Liver (tissue), 9 donors: ENCODE measurements around the gene ZNF276. TPM values are rescaled to one million over a fixed set of nuclear protein-coding genes. Genes with fewer than 3 reads are reported as not detected.

Source experiments
- DNase-seq: peaks from one replicate; pipeline ENCODE4 v3.0.0-alpha.2; 2017; ENCODE audit warnings: low spot score
- H3K27ac ChIP-seq, 2 donors: one replicate each; pipeline ENCODE4 v1.7.0; 2013; ENCODE audit warnings: inconsistent platforms in 2 of 2, low read length in 2 of 2, control low read depth in 1 of 2, low read depth in 1 of 2, mild to moderate bottlenecking in 1 of 2
- H3K27me3 ChIP-seq, 4 donors: one replicate each; pipeline versions ENCODE4 v1.6.1 to v1.7.0; 2013; ENCODE audit warnings: low read length in 3 of 4, inconsistent platforms in 1 of 4, mild to moderate bottlenecking in 1 of 4, moderate library complexity in 1 of 4; ENCODE audit not compliant: control insufficient read depth in 4 of 4, insufficient read depth in 4 of 4
- H3K36me3 ChIP-seq, 4 donors: one replicate each; pipeline versions ENCODE4 v1.6.1 to v1.7.0; 2013; ENCODE audit warnings: low read length in 3 of 4, mild to moderate bottlenecking in 3 of 4, low read depth in 1 of 4, moderate library complexity in 1 of 4; ENCODE audit not compliant: control insufficient read depth in 4 of 4, insufficient read depth in 3 of 4
- H3K4me1 ChIP-seq, 4 donors: one replicate each; pipeline versions ENCODE4 v1.6.1 to v1.7.0; 2013; ENCODE audit warnings: low read length in 3 of 4, mild to moderate bottlenecking in 3 of 4, moderate library complexity in 1 of 4; ENCODE audit not compliant: control insufficient read depth in 4 of 4, insufficient read depth in 4 of 4
- H3K4me3 ChIP-seq, 3 donors: one replicate each; pipeline versions ENCODE4 v1.6.1 to v1.7.0; 2013; ENCODE audit warnings: low read length in 3 of 3, control low read depth in 1 of 3, low read depth in 1 of 3, mild to moderate bottlenecking in 1 of 3
- H3K9ac ChIP-seq, 2 donors: one replicate each; pipeline ENCODE4 v1.7.0; 2013; ENCODE audit warnings: low read length in 2 of 2, mild to moderate bottlenecking in 2 of 2, moderate library complexity in 2 of 2, control low read depth in 1 of 2, low read depth in 1 of 2
- H3K9me3 ChIP-seq, 4 donors: one replicate each; pipeline versions ENCODE4 v1.6.1 to v1.7.0; 2013; ENCODE audit warnings: low read length in 3 of 4; ENCODE audit not compliant: control insufficient read depth in 4 of 4
- EGR1 ChIP-seq, 2 donors: IDR thresholded peaks; 2 replicates each; pipeline ENCODE4 v1.6.1; 2016 to 2018; ENCODE audit warnings: antibody characterized with exemption in 2 of 2, low read depth in 2 of 2
- FOXA1 ChIP-seq: IDR thresholded peaks from 2 replicates; pipeline ENCODE4 v1.6.1; 2016; ENCODE audit warnings: antibody characterized with exemption
- FOXA2 ChIP-seq: IDR thresholded peaks from 2 replicates; pipeline ENCODE4 v1.6.1; 2016; ENCODE audit warnings: antibody characterized with exemption
- GABPA ChIP-seq, 2 donors: IDR thresholded peaks in 1 of 2; conservative IDR thresholded peaks in 1 of 2; 2 replicates each; pipeline ENCODE4 v1.6.1; 2016; ENCODE audit warnings: antibody characterized with exemption in 2 of 2, mild to moderate bottlenecking in 1 of 2, moderate library complexity in 1 of 2
- HNF4A ChIP-seq, 2 donors: conservative IDR thresholded peaks; 2 replicates each; pipeline ENCODE4 v1.6.1; 2016; ENCODE audit warnings: antibody characterized with exemption in 2 of 2, mild to moderate bottlenecking in 2 of 2
- JUND ChIP-seq, 2 donors: IDR thresholded peaks; 2 replicates each; pipeline ENCODE4 v1.6.1; 2016; ENCODE audit warnings: antibody characterized with exemption in 2 of 2
- NR2F2 ChIP-seq: IDR thresholded peaks from 2 replicates; pipeline ENCODE4 v1.6.1; 2016; ENCODE audit warnings: antibody characterized with exemption
- RAD21 ChIP-seq, 2 donors: IDR thresholded peaks; 2 replicates each; pipeline ENCODE4 v1.6.1; 2016; ENCODE audit warnings: antibody characterized with exemption in 2 of 2, mild to moderate bottlenecking in 2 of 2
- SP1 ChIP-seq: IDR thresholded peaks from 2 replicates; pipeline ENCODE4 v1.6.1; 2018; ENCODE audit warnings: antibody characterized with exemption, mild to moderate bottlenecking
- TAF1 ChIP-seq: conservative IDR thresholded peaks from 2 replicates; pipeline ENCODE4 v1.6.1; 2016; ENCODE audit warnings: antibody characterized with exemption, mild to moderate bottlenecking
- YY1 ChIP-seq: IDR thresholded peaks from 2 replicates; pipeline ENCODE4 v1.6.1; 2016; ENCODE audit warnings: antibody characterized with exemption, mild to moderate bottlenecking
- WGBS: extraction: QIAGEN DNeasy Blood & Tissue Kit; methylation state at CpG from one replicate; pipeline ENCODE4 v1.1.7; 2013; 5-methylcytosine and 5-hydroxymethylcytosine counted together
- polyA plus RNA-seq, 2 donors: library from polyadenylated mRNA; stranded (reverse) in 1 of 2; unstranded in 1 of 2; fragments of 200-250 nt in 1 of 2; fragments of >200 nt in 1 of 2; fragmentation: Nextera tagmentation in 1 of 2; extraction: Ambion mirVana in 1 of 2; gene quantifications; one replicate each; pipeline versions ENCODE4 v1.2.1 to v1.2.3, GENCODE V29; 2013 to 2015
- total RNA-seq, 2 donors: library from RNA; depleted of rRNA; stranded (reverse); fragments of >200 nt; gene quantifications; one replicate each; pipeline ENCODE4 v1.2.3, GENCODE V29; 2014
- TF ChIP-seq, protein P1 (sequence below): fragments of 150-350 bp; IDR thresholded peaks from 2 replicates; pipeline ENCODE4 v1.5.1; 2017; ENCODE audit warnings: improper control_type of control experiment, low read depth, low read length; ENCODE audit not compliant: missing input control
- TF ChIP-seq, protein P2 (sequence below): IDR thresholded peaks from 2 replicates; pipeline ENCODE4 v1.6.1; 2016; ENCODE audit warnings: antibody characterized with exemption, mild to moderate bottlenecking
- TF ChIP-seq, protein P3 (sequence below): IDR thresholded peaks from 2 replicates; pipeline ENCODE4 v1.6.1; 2016; ENCODE audit warnings: antibody characterized with exemption
- donor health status: healthy.
- donor health status: healthy.
- donor health status: healthy.
- donor health status: healthy.
- donor health status: healthy.

Gene ZNF276
- total and polyA plus RNA-seq, 4 donors, result 4.9 to 22.8 (median 8.7) TPM

DNA sequence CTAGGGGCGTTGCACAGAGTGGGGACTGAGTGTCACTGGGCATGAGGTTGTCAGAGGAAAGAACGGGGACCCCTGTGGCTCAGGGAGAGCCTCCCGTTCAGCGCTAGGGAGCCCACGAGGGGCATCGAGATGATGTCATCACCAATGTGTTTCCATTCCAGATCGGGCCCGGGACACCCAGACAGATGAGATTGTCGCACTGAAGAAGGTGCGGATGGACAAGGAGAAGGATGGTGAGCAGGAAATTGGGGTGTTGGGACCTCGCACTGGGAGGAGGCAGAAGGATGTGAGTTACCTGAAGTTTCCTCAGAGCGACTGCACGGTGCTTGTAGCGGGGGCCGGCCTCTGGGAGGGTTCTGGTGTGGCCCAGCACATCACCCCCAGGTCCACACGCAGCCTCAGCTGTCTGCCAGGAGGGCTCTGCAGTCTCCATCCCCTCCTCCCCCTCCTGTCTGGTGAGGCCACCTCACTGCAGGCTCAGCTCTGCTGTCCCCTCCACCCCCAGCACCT, 30.9 kb upstream of the ZNF276 start:
- Histone ChIP-seq H3K4me1 (peaks cover 5 to 28% (median 21%) of the 10 kb centered on the region in 4 donors), H3K27me3 (no peaks in the 10 kb centered on the region), H3K27ac (no peak overlapping the region), H3K9ac (no peak overlapping the region), H3K36me3 (peaks cover 14 to 35% (median 18%) of the 10 kb centered on the region in 4 donors), H3K9me3 (no peaks in the 10 kb centered on the region), H3K4me3 (no peak overlapping the region)
- TF ChIP-seq, protein P1, sequence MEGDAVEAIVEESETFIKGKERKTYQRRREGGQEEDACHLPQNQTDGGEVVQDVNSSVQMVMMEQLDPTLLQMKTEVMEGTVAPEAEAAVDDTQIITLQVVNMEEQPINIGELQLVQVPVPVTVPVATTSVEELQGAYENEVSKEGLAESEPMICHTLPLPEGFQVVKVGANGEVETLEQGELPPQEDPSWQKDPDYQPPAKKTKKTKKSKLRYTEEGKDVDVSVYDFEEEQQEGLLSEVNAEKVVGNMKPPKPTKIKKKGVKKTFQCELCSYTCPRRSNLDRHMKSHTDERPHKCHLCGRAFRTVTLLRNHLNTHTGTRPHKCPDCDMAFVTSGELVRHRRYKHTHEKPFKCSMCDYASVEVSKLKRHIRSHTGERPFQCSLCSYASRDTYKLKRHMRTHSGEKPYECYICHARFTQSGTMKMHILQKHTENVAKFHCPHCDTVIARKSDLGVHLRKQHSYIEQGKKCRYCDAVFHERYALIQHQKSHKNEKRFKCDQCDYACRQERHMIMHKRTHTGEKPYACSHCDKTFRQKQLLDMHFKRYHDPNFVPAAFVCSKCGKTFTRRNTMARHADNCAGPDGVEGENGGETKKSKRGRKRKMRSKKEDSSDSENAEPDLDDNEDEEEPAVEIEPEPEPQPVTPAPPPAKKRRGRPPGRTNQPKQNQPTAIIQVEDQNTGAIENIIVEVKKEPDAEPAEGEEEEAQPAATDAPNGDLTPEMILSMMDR, result no peak
- 96% methylated on average over 16 of the region's 16 CpGs for WGBS
- DNase-seq, result no peak

DNA sequence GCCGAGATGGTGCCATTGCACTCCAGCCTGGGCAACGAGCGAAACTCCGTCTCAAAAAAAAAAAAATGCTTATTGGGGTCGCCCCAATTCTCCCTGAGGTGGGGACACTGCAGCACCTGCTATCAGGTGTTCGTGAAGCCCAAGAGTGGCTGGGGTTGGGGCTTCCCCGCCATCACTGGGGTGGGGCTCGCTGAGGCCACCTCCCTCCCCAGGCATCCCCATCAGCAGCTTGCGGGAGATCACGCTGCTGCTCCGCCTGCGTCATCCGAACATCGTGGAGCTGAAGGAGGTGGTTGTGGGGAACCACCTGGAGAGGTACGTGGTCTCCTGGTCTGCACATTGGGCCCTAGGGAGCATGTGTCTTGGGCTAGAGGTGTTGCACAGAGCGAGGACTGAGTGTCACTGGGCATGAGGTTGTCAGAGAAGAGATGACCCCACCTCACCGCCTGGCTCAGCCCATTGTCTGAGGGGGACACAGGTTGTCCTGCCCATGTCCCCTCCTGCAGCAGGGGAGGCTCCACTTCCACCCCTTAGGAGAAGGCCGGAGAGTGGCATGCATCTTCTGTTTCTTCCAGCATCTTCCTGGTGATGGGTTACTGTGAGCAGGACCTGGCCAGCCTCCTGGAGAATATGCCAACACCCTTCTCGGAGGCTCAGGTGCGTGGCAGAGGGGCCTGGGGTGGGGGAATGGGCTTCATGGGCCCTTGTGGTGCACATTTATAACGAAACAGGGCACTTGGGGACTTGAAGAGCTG, 29.9 kb upstream of the ZNF276 start:
- Histone ChIP-seq H3K27ac (no peak overlapping the region), H3K4me3 (no peak overlapping the region), H3K36me3 (peaks cover 14 to 41% (median 22%) of the 10 kb centered on the region in 4 donors), H3K9me3 (no peaks in the 10 kb centered on the region), H3K9ac (no peak overlapping the region), H3K4me1 (peaks cover 3 to 21% (median 14%) of the 10 kb centered on the region in 4 donors), H3K27me3 (no peaks in the 10 kb centered on the region)
- 96% methylated on average over 21 of the region's 21 CpGs for WGBS
- DNase-seq, result no peak
- TF ChIP-seq RAD21 (IDR thresholded peaks at IDR 0.05), result no peak
- TF ChIP-seq, protein P2, sequence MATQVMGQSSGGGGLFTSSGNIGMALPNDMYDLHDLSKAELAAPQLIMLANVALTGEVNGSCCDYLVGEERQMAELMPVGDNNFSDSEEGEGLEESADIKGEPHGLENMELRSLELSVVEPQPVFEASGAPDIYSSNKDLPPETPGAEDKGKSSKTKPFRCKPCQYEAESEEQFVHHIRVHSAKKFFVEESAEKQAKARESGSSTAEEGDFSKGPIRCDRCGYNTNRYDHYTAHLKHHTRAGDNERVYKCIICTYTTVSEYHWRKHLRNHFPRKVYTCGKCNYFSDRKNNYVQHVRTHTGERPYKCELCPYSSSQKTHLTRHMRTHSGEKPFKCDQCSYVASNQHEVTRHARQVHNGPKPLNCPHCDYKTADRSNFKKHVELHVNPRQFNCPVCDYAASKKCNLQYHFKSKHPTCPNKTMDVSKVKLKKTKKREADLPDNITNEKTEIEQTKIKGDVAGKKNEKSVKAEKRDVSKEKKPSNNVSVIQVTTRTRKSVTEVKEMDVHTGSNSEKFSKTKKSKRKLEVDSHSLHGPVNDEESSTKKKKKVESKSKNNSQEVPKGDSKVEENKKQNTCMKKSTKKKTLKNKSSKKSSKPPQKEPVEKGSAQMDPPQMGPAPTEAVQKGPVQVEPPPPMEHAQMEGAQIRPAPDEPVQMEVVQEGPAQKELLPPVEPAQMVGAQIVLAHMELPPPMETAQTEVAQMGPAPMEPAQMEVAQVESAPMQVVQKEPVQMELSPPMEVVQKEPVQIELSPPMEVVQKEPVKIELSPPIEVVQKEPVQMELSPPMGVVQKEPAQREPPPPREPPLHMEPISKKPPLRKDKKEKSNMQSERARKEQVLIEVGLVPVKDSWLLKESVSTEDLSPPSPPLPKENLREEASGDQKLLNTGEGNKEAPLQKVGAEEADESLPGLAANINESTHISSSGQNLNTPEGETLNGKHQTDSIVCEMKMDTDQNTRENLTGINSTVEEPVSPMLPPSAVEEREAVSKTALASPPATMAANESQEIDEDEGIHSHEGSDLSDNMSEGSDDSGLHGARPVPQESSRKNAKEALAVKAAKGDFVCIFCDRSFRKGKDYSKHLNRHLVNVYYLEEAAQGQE, result no peak
- TF ChIP-seq GABPA (IDR thresholded peaks at IDR 0.05 in 1 of 2, conservative IDR thresholded peaks at IDR 0.05 in 1 of 2), result no peak
- no peak for TF ChIP-seq FOXA1

DNA sequence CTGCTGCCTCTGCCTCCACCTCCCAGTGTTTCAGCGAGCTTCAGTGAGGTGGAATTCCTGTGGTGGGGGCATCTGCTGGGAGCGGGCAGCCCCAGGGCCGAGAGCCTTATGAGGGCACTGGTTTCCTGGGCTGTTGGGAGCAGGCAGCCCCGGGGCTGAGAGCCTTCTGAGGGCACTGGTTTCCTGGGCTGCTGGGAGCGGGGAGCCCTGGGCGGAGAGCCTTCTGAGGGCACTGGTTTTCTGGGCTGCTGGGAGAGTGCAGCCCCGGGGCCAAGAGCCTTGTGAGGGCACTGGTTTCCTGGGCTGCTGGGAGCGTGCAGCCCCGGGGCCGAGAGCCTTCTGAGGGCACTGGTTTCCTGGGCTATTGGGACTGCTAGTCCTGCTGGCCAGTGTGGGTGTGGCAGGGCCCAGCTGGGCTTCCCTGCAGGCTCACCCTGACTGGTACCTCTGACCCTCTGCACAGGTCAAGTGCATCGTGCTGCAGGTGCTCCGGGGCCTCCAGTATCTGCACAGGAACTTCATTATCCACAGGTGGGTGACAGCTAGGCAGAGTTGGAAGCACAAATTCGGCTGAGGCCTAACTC, 29.3 kb upstream of the ZNF276 start:
- no peaks in the 10 kb centered on the region for H3K27me3 ChIP-seq
- no peak overlapping the region for H3K4me3 ChIP-seq
- 96% methylated on average over 13 of the region's 13 CpGs for WGBS
- peaks cover 3 to 20% (median 13%) of the 10 kb centered on the region in 4 donors for H3K4me1 ChIP-seq
- no peaks in the 10 kb centered on the region for H3K9me3 ChIP-seq
- no peak for DNase-seq
- peaks cover 14 to 41% (median 24%) of the 10 kb centered on the region in 4 donors for H3K36me3 ChIP-seq
- H3K9ac ChIP-seq, result no peak overlapping the region
- no peak for TF ChIP-seq JUND (IDR thresholded peaks at IDR 0.05)
- TF ChIP-seq NR2F2, result no peak
- TF ChIP-seq, protein P1, result no peak
- no peak for TF ChIP-seq FOXA2
- no peak for TF ChIP-seq GABPA (IDR thresholded peaks at IDR 0.05 in 1 of 2, conservative IDR thresholded peaks at IDR 0.05 in 1 of 2)
- no peak for TF ChIP-seq SP1
- no peak for TF ChIP-seq RAD21 (IDR thresholded peaks at IDR 0.05)
- TF ChIP-seq TAF1, result no peak
- TF ChIP-seq YY1, result no peak
- TF ChIP-seq FOXA1, result no peak
- TF ChIP-seq, protein P3, sequence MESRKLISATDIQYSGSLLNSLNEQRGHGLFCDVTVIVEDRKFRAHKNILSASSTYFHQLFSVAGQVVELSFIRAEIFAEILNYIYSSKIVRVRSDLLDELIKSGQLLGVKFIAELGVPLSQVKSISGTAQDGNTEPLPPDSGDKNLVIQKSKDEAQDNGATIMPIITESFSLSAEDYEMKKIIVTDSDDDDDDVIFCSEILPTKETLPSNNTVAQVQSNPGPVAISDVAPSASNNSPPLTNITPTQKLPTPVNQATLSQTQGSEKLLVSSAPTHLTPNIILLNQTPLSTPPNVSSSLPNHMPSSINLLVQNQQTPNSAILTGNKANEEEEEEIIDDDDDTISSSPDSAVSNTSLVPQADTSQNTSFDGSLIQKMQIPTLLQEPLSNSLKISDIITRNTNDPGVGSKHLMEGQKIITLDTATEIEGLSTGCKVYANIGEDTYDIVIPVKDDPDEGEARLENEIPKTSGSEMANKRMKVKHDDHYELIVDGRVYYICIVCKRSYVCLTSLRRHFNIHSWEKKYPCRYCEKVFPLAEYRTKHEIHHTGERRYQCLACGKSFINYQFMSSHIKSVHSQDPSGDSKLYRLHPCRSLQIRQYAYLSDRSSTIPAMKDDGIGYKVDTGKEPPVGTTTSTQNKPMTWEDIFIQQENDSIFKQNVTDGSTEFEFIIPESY, result no peak
- TF ChIP-seq HNF4A (conservative IDR thresholded peaks at IDR 0.05), result no peak
- no peak for TF ChIP-seq EGR1 (IDR thresholded peaks at IDR 0.05; ENCODE audit: low read depth in 2 of 2)
- H3K27ac ChIP-seq, result no peak overlapping the region
